ENCODE measurements around the gene NCOA5. TPM values are rescaled to one million over a fixed set of nuclear protein-coding genes. Genes with fewer than 3 reads are reported as not detected.
A peak's percentile ranks its signal among the peaks of the same experiment; 100 is the strongest.

The NCOA5 gene
- 10 to 100 TPM; 11.9 to 13.7 TPM for total RNA-seq

DNA sequence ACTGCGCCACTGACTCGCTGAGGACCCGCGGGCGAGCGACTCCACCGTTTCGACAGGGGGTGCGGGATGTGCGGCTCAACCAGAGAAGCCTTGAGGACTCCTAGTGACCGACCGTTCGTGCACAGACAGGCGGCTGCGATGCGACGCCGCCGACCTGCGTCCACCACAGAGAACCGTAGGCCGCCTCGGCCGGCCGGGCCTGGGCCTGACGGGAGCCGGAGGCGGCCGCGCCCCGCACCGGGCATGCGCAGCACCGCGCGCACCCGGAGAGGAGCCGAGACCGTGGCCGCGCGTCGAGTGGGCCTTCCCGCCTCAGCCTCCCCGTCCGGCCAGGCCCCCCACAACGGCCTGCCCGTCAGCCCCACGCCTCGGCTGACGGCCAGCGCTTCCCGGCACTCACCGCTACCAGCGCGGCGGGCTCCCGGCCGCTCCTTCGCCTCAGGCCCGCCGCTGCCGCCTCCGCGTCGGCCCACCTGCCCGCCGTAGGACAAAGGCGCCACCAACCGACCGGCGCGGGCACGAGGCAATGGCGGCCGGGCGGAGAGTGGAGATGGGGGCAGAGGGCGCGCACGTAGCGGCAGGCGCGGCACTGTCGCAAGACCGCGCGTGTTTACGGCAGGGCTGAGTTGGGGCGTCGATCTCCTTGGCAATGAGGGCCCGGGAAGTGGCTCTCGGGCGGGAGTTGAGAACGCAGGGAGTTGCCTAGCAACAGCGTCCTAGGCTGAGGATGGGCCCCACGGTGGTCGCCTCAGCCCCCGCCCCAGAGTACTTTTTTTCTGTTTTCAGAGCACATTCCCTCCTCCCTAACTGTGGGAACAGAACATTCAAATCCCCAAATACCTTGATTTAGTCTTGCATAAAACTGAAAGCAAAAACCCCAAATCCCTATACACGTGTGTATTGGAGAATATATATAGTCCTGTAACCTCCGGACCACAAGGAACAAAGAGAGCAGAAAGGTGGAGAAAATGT lies at the start of gene NCOA5:
Gene NCOA5, minus strand, starts transcription at position 546 of the 972 bp plus-strand sequence. CDS start 10,538 bp downstream, outside the sequence.
- Histone ChIP-seq H3K4me3 (peak within 1 kb of the TSS; percentile 75 to 86), H3K36me3 (replicated peaks in 1 of 2; ENCODE audit: insufficient read depth in 1 of 2, low read depth in 2 of 2) (no peaks in the 10 kb centered on the region), H3K27me3 (no peaks in the 10 kb centered on the region), H3K4me1 (peaks cover 38% of the 10 kb centered on the region), H3K27ac (peak within 1 kb of the TSS; percentile 97 to 99 (median 98)), H3K9me3 (no peaks in the 10 kb centered on the region)
- intact Hi-C loops (cut with DNase I) = no loop called here
- ATAC-seq = peak; percentile 97
- WGBS, 2 donors = 0% methylated on average over 12 to 100 of the region's 100 CpGs
- peak in 3 of 7 experiments; percentile 8 to 44 (median 33) for TF ChIP-seq CTCF (IDR thresholded peaks at IDR 0.05)
- peak; percentile 80 to 96 (median 86) for TF ChIP-seq POLR2A (IDR thresholded peaks at IDR 0.05)
- peak; percentile 96 to 97 (median 96) for DNase-seq

DNA sequence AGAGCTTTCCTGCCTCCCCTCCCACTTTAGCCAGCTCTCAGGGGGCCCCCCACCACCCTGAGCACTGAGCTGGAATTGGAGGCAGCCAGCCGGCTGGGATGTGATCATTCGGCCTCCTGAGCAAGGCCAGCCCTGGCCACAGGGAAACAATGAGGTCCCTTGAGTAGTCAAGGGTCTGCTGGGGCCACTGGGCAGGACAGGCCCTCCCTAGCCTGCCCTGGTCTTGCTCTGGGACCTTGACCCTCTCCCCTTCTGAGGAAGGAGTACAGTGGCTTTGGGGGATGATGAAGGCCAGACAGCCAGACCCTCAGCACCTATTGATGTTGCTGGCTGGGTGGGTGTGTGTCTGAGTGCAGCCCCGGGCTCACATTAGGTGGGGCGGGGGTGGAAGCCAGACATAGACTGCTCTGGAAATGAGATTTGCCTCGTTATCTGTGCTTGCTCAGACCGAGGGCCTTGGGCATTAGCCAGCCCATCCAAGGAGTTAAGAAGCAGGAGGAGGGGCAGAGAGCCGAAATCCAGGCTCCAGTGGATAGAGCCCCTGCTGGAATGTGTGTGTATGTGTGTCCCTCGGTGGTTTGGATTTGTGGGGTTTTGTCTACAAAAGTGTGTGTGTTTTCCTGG lies 49.6 kb upstream of the NCOA5 start:
- intact Hi-C loops (cut with DNase I) = no loop called here
- Histone ChIP-seq H3K27ac (no peak overlapping the region), H3K4me3 (no peak overlapping the region), H3K9me3 (no peaks in the 10 kb centered on the region), H3K36me3 (replicated peaks in 1 of 2; ENCODE audit: insufficient read depth in 1 of 2, low read depth in 2 of 2) (no peaks in the 10 kb centered on the region), H3K27me3 (no peaks in the 10 kb centered on the region), H3K4me1 (peaks cover 6% of the 10 kb centered on the region)
- no peak for ATAC-seq
- TF ChIP-seq POLR2A (IDR thresholded peaks at IDR 0.05) (no peak), CTCF (IDR thresholded peaks at IDR 0.05) (no peak)
- 30 to 47% methylated on average over 6 to 8 of the region's 8 CpGs for WGBS, 2 donors
- DNase-seq = no peak

DNA sequence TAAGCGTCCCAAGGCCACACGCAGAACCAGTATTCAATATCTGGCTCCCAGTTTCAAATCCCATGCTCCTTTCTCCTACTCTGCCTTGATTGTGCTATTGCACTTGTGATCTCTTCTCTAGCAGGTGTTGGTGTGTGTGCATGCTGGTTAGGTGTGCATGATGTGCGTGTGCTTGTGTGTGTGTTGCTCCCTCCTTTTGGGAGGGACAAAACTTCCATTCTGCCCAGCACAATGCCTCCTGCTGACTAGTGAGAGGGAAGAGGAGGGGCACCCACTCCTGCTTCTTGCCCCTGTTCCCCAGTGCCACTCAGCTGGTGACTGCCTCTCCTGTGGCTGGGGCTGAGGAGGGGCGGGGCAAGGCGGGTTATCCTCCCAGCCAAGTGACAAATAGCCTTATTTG lies 48.1 kb upstream of the NCOA5 start:
- Histone ChIP-seq H3K27me3 (no peaks in the 10 kb centered on the region), H3K4me3 (no peak overlapping the region), H3K27ac (no peak overlapping the region), H3K36me3 (replicated peaks in 1 of 2; ENCODE audit: insufficient read depth in 1 of 2, low read depth in 2 of 2) (no peaks in the 10 kb centered on the region), H3K9me3 (no peaks in the 10 kb centered on the region), H3K4me1 (peaks cover 7% of the 10 kb centered on the region)
- no peak for TF ChIP-seq POLR2A (IDR thresholded peaks at IDR 0.05)
- TF ChIP-seq CTCF (IDR thresholded peaks at IDR 0.05) = no peak
- intact Hi-C loops (cut with DNase I) = no loop called here
- 56 to 71% methylated on average over 5 of the region's 5 CpGs for WGBS, 2 donors
- ATAC-seq (no peak), DNase-seq (no peak)

GRCh38 chr20:46135856-46136633 lies 46.3 kb upstream of the NCOA5 start:
- no peaks in the 10 kb centered on the region for H3K36me3 ChIP-seq (replicated peaks in 1 of 2; ENCODE audit: insufficient read depth in 1 of 2, low read depth in 2 of 2)
- H3K27me3 ChIP-seq = no peaks in the 10 kb centered on the region
- peaks cover 12% of the 10 kb centered on the region for H3K4me1 ChIP-seq
- intact Hi-C loops (cut with DNase I) = no loop called here
- no peak overlapping the region for H3K27ac ChIP-seq
- WGBS, 2 donors = 47 to 58% methylated on average over 12 of the region's 12 CpGs
- H3K9me3 ChIP-seq = no peaks in the 10 kb centered on the region
- DNase-seq (no peak), ATAC-seq (no peak)
- no peak overlapping the region for H3K4me3 ChIP-seq
- TF ChIP-seq POLR2A (IDR thresholded peaks at IDR 0.05) = no peak
- TF ChIP-seq CTCF (IDR thresholded peaks at IDR 0.05) = no peak

Data from body of pancreas (tissue), 4 donors.